ENCODE results near the gene NOP9. TPM values are rescaled to one million over a fixed set of nuclear protein-coding genes. Genes with fewer than 3 reads are reported as not detected.

Gene NOP9
- total and polyA plus RNA-seq, 9 of the 15 experiments (the other 6 are each of a cell fraction or from before 2014, with no cell fraction given): 1.0 to 27.9 (median 15.1) TPM

DNA sequence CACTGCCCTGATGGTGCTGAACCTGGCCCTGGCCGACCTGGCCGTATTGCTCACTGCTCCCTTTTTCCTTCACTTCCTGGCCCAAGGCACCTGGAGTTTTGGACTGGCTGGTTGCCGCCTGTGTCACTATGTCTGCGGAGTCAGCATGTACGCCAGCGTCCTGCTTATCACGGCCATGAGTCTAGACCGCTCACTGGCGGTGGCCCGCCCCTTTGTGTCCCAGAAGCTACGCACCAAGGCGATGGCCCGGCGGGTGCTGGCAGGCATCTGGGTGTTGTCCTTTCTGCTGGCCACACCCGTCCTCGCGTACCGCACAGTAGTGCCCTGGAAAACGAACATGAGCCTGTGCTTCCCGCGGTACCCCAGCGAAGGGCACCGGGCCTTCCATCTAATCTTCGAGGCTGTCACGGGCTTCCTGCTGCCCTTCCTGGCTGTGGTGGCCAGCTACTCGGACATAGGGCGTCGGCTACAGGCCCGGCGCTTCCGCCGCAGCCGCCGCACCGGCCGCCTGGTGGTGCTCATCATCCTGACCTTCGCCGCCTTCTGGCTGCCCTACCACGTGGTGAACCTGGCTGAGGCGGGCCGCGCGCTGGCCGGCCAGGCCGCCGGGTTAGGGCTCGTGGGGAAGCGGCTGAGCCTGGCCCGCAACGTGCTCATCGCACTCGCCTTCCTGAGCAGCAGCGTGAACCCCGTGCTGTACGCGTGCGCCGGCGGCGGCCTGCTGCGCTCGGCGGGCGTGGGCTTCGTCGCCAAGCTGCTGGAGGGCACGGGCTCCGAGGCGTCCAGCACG, 16.4 kb downstream of the NOP9 start (continued):
- TF ChIP-seq, protein P1, sequence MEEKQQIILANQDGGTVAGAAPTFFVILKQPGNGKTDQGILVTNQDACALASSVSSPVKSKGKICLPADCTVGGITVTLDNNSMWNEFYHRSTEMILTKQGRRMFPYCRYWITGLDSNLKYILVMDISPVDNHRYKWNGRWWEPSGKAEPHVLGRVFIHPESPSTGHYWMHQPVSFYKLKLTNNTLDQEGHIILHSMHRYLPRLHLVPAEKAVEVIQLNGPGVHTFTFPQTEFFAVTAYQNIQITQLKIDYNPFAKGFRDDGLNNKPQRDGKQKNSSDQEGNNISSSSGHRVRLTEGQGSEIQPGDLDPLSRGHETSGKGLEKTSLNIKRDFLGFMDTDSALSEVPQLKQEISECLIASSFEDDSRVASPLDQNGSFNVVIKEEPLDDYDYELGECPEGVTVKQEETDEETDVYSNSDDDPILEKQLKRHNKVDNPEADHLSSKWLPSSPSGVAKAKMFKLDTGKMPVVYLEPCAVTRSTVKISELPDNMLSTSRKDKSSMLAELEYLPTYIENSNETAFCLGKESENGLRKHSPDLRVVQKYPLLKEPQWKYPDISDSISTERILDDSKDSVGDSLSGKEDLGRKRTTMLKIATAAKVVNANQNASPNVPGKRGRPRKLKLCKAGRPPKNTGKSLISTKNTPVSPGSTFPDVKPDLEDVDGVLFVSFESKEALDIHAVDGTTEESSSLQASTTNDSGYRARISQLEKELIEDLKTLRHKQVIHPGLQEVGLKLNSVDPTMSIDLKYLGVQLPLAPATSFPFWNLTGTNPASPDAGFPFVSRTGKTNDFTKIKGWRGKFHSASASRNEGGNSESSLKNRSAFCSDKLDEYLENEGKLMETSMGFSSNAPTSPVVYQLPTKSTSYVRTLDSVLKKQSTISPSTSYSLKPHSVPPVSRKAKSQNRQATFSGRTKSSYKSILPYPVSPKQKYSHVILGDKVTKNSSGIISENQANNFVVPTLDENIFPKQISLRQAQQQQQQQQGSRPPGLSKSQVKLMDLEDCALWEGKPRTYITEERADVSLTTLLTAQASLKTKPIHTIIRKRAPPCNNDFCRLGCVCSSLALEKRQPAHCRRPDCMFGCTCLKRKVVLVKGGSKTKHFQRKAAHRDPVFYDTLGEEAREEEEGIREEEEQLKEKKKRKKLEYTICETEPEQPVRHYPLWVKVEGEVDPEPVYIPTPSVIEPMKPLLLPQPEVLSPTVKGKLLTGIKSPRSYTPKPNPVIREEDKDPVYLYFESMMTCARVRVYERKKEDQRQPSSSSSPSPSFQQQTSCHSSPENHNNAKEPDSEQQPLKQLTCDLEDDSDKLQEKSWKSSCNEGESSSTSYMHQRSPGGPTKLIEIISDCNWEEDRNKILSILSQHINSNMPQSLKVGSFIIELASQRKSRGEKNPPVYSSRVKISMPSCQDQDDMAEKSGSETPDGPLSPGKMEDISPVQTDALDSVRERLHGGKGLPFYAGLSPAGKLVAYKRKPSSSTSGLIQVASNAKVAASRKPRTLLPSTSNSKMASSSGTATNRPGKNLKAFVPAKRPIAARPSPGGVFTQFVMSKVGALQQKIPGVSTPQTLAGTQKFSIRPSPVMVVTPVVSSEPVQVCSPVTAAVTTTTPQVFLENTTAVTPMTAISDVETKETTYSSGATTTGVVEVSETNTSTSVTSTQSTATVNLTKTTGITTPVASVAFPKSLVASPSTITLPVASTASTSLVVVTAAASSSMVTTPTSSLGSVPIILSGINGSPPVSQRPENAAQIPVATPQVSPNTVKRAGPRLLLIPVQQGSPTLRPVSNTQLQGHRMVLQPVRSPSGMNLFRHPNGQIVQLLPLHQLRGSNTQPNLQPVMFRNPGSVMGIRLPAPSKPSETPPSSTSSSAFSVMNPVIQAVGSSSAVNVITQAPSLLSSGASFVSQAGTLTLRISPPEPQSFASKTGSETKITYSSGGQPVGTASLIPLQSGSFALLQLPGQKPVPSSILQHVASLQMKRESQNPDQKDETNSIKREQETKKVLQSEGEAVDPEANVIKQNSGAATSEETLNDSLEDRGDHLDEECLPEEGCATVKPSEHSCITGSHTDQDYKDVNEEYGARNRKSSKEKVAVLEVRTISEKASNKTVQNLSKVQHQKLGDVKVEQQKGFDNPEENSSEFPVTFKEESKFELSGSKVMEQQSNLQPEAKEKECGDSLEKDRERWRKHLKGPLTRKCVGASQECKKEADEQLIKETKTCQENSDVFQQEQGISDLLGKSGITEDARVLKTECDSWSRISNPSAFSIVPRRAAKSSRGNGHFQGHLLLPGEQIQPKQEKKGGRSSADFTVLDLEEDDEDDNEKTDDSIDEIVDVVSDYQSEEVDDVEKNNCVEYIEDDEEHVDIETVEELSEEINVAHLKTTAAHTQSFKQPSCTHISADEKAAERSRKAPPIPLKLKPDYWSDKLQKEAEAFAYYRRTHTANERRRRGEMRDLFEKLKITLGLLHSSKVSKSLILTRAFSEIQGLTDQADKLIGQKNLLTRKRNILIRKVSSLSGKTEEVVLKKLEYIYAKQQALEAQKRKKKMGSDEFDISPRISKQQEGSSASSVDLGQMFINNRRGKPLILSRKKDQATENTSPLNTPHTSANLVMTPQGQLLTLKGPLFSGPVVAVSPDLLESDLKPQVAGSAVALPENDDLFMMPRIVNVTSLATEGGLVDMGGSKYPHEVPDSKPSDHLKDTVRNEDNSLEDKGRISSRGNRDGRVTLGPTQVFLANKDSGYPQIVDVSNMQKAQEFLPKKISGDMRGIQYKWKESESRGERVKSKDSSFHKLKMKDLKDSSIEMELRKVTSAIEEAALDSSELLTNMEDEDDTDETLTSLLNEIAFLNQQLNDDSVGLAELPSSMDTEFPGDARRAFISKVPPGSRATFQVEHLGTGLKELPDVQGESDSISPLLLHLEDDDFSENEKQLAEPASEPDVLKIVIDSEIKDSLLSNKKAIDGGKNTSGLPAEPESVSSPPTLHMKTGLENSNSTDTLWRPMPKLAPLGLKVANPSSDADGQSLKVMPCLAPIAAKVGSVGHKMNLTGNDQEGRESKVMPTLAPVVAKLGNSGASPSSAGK (IDR thresholded peaks at IDR 0.05): peak; percentile 97
- 0 out of 2 replicates have a peak, but pooled peaks have one; percentile 32 for TF ChIP-seq ATF7 (IDR thresholded peaks at IDR 0.05)
- peak; percentile 18; the same call in 1 of the 2 replicates for TF ChIP-seq KLF6 (CRISPR knock-in tag; IDR thresholded peaks at IDR 0.05; ENCODE audit: borderline replicate concordance)
- TF ChIP-seq RNF2 (IDR thresholded peaks at IDR 0.05): peak; percentile 41; the same call in 1 of the 2 replicates
- no peak for TF ChIP-seq LARP7 (IDR thresholded peaks at IDR 0.05)
- TF ChIP-seq, protein P2, sequence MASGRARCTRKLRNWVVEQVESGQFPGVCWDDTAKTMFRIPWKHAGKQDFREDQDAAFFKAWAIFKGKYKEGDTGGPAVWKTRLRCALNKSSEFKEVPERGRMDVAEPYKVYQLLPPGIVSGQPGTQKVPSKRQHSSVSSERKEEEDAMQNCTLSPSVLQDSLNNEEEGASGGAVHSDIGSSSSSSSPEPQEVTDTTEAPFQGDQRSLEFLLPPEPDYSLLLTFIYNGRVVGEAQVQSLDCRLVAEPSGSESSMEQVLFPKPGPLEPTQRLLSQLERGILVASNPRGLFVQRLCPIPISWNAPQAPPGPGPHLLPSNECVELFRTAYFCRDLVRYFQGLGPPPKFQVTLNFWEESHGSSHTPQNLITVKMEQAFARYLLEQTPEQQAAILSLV (tag; IDR thresholded peaks at IDR 0.05): no peak
- TF ChIP-seq TEAD1 (CRISPR knock-in tag; IDR thresholded peaks at IDR 0.05): 0 out of 4 replicates have a peak, but pooled peaks of 1 of the 2 experiments have one; percentile 45
- TF ChIP-seq MAZ (CRISPR knock-in tag; conservative IDR thresholded peaks at IDR 0.05 in 1 of 2, IDR thresholded peaks at IDR 0.05 in 1 of 2): peak in 1 of 2 experiments; percentile 42; a peak in 1 of 4 replicates
- no peak for TF ChIP-seq KAT7 (CRISPR knock-in tag; IDR thresholded peaks at IDR 0.05; ENCODE audit: borderline replicate concordance)
- TF ChIP-seq, protein P3, sequence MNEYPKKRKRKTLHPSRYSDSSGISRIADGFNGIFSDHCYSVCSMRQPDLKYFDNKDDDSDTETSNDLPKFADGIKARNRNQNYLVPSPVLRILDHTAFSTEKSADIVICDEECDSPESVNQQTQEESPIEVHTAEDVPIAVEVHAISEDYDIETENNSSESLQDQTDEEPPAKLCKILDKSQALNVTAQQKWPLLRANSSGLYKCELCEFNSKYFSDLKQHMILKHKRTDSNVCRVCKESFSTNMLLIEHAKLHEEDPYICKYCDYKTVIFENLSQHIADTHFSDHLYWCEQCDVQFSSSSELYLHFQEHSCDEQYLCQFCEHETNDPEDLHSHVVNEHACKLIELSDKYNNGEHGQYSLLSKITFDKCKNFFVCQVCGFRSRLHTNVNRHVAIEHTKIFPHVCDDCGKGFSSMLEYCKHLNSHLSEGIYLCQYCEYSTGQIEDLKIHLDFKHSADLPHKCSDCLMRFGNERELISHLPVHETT (CRISPR knock-in tag; conservative IDR thresholded peaks at IDR 0.05 in 1 of 2, IDR thresholded peaks at IDR 0.05 in 1 of 2): peak in 1 of 2 experiments; percentile 68; a peak in 1 of 4 replicates
